Measurements from ENCODE around the gene ACSL6.

The ACSL6 gene

DNA sequence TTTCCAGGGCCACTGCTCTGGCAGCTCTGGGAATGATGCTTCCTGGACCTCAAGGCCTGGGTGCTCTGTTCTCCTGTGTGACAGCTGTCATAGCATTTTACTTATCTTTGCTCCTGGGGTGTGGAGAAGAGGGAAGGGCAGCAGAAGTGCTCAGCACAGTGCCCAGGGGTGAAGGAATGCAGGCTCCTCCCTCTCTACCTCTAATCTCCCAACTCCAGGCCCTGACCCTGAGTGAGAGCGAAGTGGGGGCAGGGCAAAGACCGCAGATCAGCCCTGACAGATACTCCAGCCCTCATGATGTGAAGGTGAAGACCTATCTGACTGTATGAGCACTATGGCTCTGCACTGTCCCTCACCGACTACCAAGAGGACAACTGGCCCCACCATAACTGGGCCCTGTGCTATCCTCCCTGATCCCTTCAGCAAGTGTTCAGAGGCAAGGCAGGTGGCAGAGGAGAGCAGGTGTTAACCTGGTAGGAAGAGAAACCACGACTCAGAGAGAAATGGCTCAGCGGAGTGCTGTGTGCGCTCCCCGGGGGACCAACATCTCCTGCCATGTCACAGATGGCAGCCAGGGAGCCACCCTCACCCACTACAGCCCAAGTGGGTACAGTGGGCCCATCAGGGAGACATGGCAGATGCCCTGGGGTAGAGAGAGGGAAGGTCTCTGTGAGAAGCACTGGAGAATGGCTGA is 16.8 kb downstream of the ACSL6 start:
- TF ChIP-seq, protein P1, sequence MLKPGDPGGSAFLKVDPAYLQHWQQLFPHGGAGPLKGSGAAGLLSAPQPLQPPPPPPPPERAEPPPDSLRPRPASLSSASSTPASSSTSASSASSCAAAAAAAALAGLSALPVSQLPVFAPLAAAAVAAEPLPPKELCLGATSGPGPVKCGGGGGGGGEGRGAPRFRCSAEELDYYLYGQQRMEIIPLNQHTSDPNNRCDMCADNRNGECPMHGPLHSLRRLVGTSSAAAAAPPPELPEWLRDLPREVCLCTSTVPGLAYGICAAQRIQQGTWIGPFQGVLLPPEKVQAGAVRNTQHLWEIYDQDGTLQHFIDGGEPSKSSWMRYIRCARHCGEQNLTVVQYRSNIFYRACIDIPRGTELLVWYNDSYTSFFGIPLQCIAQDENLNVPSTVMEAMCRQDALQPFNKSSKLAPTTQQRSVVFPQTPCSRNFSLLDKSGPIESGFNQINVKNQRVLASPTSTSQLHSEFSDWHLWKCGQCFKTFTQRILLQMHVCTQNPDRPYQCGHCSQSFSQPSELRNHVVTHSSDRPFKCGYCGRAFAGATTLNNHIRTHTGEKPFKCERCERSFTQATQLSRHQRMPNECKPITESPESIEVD (tag by site-specific recombination; IDR thresholded peaks at IDR 0.05) = no peak
- TF ChIP-seq ZNF449 (tag by site-specific recombination; IDR thresholded peaks at IDR 0.05) = no peak
- ChIA-PET POLR2A (interaction anchor here (0.6 kb wide), 1 partner anchor 352 kb away, joined by 8 read pairs; no protein-coding TSS in a partner anchor), CTCF (no interaction called here)
- H3K4me1 ChIP-seq (ENCODE audit: control insufficient read depth, insufficient read depth, low read length) = no peaks in the 10 kb centered on the region
- H3K4me3 ChIP-seq (ENCODE audit: low read depth, low read length) = no peak overlapping the region
- no peaks in the 10 kb centered on the region for H3K36me3 ChIP-seq (ENCODE audit: control insufficient read depth in 2 of 2, insufficient read depth in 1 of 2, low read length in 2 of 2)
- no peak overlapping the region for H3K27ac ChIP-seq (ENCODE audit: extremely low read depth, low read depth, low read length)
- H3K9me3 ChIP-seq (ENCODE audit: control insufficient read depth, insufficient read depth, low read depth, low read length) = no peaks in the 10 kb centered on the region

DNA sequence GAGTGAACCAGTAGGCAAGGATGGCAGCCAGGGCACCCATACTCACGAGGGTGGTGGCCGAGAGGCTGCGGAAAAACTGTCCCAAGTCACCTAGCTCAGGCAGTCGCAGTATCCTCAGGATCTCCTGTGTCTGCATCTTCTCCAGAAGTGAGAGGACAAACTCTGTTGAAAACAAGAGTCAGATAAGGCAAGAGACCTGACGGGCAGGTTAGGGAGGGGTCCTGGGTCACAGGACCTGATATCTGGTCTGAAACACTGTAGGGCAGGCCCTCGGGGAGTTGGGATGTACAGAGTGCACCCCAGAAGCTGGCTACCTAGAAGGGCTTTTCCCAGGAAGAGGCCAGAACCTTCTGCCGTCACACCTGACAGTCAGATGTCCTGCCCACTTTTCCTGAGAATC is 17.4 kb downstream of the ACSL6 start:
- H3K9me3 ChIP-seq (ENCODE audit: control insufficient read depth, insufficient read depth, low read depth, low read length) = no peaks in the 10 kb centered on the region
- H3K4me3 ChIP-seq (ENCODE audit: low read depth, low read length) = no peak overlapping the region
- no peak overlapping the region for H3K27ac ChIP-seq (ENCODE audit: extremely low read depth, low read depth, low read length)
- no peaks in the 10 kb centered on the region for H3K4me1 ChIP-seq (ENCODE audit: control insufficient read depth, insufficient read depth, low read length)
- ChIA-PET POLR2A (interaction anchor here (0.6 kb wide), 1 partner anchor 352 kb away, joined by 8 read pairs; no protein-coding TSS in a partner anchor), CTCF (no interaction called here)
- TF ChIP-seq KLF7 (tag by site-specific recombination; IDR thresholded peaks at IDR 0.05; ENCODE audit: borderline replicate concordance) (no peak), PRDM4 (tag by site-specific recombination; IDR thresholded peaks at IDR 0.05) (no peak), GFI1B (tag by site-specific recombination; IDR thresholded peaks at IDR 0.05) (no peak), KLF8 (tag by site-specific recombination; IDR thresholded peaks at IDR 0.05) (no peak), ZNF473 (tag by site-specific recombination; IDR thresholded peaks at IDR 0.05) (no peak), SALL2 (tag by site-specific recombination; IDR thresholded peaks at IDR 0.05; ENCODE audit: borderline replicate concordance) (no peak), ZNF785 (tag by site-specific recombination; IDR thresholded peaks at IDR 0.05) (no peak), ZBTB44 (tag by site-specific recombination; IDR thresholded peaks at IDR 0.05) (no peak), ZNF341 (tag by site-specific recombination; IDR thresholded peaks at IDR 0.05; ENCODE audit: low read depth) (no peak), ZNF324 (tag by site-specific recombination; IDR thresholded peaks at IDR 0.05) (no peak), ZNF138 (tag by site-specific recombination; IDR thresholded peaks at IDR 0.05; ENCODE audit: borderline replicate concordance) (no peak), ZNF692 (tag by site-specific recombination; IDR thresholded peaks at IDR 0.05) (no peak), ZNF830 (tag by site-specific recombination; IDR thresholded peaks at IDR 0.05; ENCODE audit: low read depth) (no peak), ZNF175 (tag by site-specific recombination; IDR thresholded peaks at IDR 0.05) (no peak), HIC1 (tag by site-specific recombination; IDR thresholded peaks at IDR 0.05) (no peak), ZNF529 (tag by site-specific recombination; IDR thresholded peaks at IDR 0.05; ENCODE audit: insufficient replicate concordance) (no peak), ZFHX2 (tag by site-specific recombination; conservative IDR thresholded peaks at IDR 0.05) (no peak)
- TF ChIP-seq, protein P2, sequence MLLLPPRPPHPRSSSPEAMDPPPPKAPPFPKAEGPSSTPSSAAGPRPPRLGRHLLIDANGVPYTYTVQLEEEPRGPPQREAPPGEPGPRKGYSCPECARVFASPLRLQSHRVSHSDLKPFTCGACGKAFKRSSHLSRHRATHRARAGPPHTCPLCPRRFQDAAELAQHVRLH (tag by site-specific recombination; IDR thresholded peaks at IDR 0.05) = no peak
- no peaks in the 10 kb centered on the region for H3K36me3 ChIP-seq (ENCODE audit: control insufficient read depth in 2 of 2, insufficient read depth in 1 of 2, low read length in 2 of 2)

Measured in HEK293 (cell line).